CD4-positive, alpha-beta T cell treated with Interleukin-17A for 1 hour (primary cell): ENCODE measurements around the gene MICAL3.
"Not testable (repeated sequence)": the region's sequence is repeated elsewhere in the genome, so short reads cannot be mapped to it uniquely, and the experiment has no call there.

Source experiments
- DNase-seq: peaks from one replicate; pipeline ENCODE4 v3.0.0-alpha.2; 2020

MICAL3 gene

GRCh38 chr22:18024276-18024939 is at the start of gene MICAL3:
MICAL3 (minus strand) TSS chr22:18024561; CDS start chr22:17906812, 117,749 bp downstream.
- peak; percentile 55 for DNase-seq

- not testable (repeated sequence) for DNase-seq
Measured at GRCh38 chr22:18073927-18074326, 49.6 kb upstream of the MICAL3 start.

GRCh38 chr22:18073467-18073866 is 49.1 kb upstream of the MICAL3 start:
- no peak for DNase-seq

GRCh38 chr22:18071968-18072310 is 47.6 kb upstream of the MICAL3 start:
- DNase-seq, result no peak

GRCh38 chr22:18071307-18071967 is 47.1 kb upstream of the MICAL3 start:
- not testable (repeated sequence) for DNase-seq

- no peak for DNase-seq
Measured at GRCh38 chr22:18070556-18071306, 46.4 kb upstream of the MICAL3 start.

- DNase-seq, result no peak
Measured at GRCh38 chr22:18070041-18070440, 45.7 kb upstream of the MICAL3 start.

GRCh38 chr22:18069041-18069440 is 44.7 kb upstream of the MICAL3 start:
- no peak for DNase-seq

- no peak for DNase-seq
Measured at GRCh38 chr22:18068381-18068988, 44.1 kb upstream of the MICAL3 start.

GRCh38 chr22:18067548-18068341 is 43.4 kb upstream of the MICAL3 start:
- DNase-seq, result no peak

GRCh38 chr22:18067121-18067520 is 42.8 kb upstream of the MICAL3 start:
- no peak for DNase-seq

- no peak for DNase-seq
Measured at GRCh38 chr22:18066181-18066859, 42.0 kb upstream of the MICAL3 start.

GRCh38 chr22:18065256-18065655 is 40.9 kb upstream of the MICAL3 start:
- DNase-seq, result no peak

- no peak for DNase-seq
Measured at GRCh38 chr22:18064636-18065035, 40.3 kb upstream of the MICAL3 start.

GRCh38 chr22:18063715-18064114 is 39.4 kb upstream of the MICAL3 start:
- not testable (repeated sequence) for DNase-seq

GRCh38 chr22:18063306-18063705 is 38.9 kb upstream of the MICAL3 start:
- DNase-seq, result no peak

- no peak for DNase-seq
Measured at GRCh38 chr22:18062421-18062820, 38.1 kb upstream of the MICAL3 start.

- DNase-seq, result no peak
Measured at GRCh38 chr22:18060646-18061620, 36.6 kb upstream of the MICAL3 start.

GRCh38 chr22:18059991-18060390 is 35.6 kb upstream of the MICAL3 start:
- DNase-seq, result no peak

- DNase-seq, result no peak
Measured at GRCh38 chr22:18059473-18059872, 35.1 kb upstream of the MICAL3 start.

GRCh38 chr22:18059094-18059417 is 34.7 kb upstream of the MICAL3 start:
- DNase-seq, result no peak
